GM12878 (cell line): ENCODE measurements around the gene CHID1. TPM values are rescaled to one million over a fixed set of nuclear protein-coding genes. Genes with fewer than 3 reads are reported as not detected.

ENCODE experiments used
- BHLHE40 ChIP-seq, 2 experiments: fragments of 450-650 bp in 1 of 2; IDR thresholded peaks; 2 replicates each; pipeline ENCODE4 v1.6.1; 2011 to 2017; ENCODE audit warnings: low read depth in 2 of 2, borderline replicate concordance in 1 of 2, improper control_type of control experiment in 1 of 2, low read length in 1 of 2, mild to moderate bottlenecking in 1 of 2
- CREM ChIP-seq: IDR thresholded peaks from 2 replicates; pipeline ENCODE4 v1.6.1; 2014; ENCODE audit warnings: antibody characterized with exemption, low read depth
- MXI1 ChIP-seq: fragments of 150-350 bp; IDR thresholded peaks from 2 replicates; pipeline ENCODE4 v1.6.1; 2011; ENCODE audit warnings: low read depth, mild to moderate bottlenecking, inconsistent platforms, low read length, improper control_type of control experiment
- PAX5 ChIP-seq: IDR thresholded peaks from 2 replicates; pipeline ENCODE4 v1.6.1; 2011; ENCODE audit warnings: low read depth, low read length, borderline replicate concordance
- RB1 ChIP-seq: fragments of 450-650 bp; formaldehyde crosslinking; IDR thresholded peaks from 2 replicates; pipeline ENCODE4 v1.6.1; 2017; ENCODE audit warnings: mild to moderate bottlenecking, borderline replicate concordance
- RCOR1 ChIP-seq: conservative IDR thresholded peaks from 2 replicates; pipeline ENCODE4 v1.6.1; 2012; ENCODE audit warnings: low read depth, low read length, improper control_type of control experiment
- SIX5 ChIP-seq: IDR thresholded peaks from 2 replicates; pipeline ENCODE4 v1.6.1; 2011; ENCODE audit warnings: mild to moderate bottlenecking, low read depth, low read length, moderate library complexity; ENCODE audit not compliant: severe bottlenecking
- STAT1 ChIP-seq: fragments of 450-650 bp; conservative IDR thresholded peaks from 2 replicates; pipeline ENCODE4 v1.6.1; 2014; ENCODE audit warnings: antibody characterized with exemption, mild to moderate bottlenecking
- TAF1 ChIP-seq: IDR thresholded peaks from 2 replicates; pipeline ENCODE4 v1.6.1; 2011; ENCODE audit warnings: mild to moderate bottlenecking, low read depth, low read length, borderline replicate concordance
- YBX1 ChIP-seq: fragments of 450-650 bp; IDR thresholded peaks from 2 replicates; pipeline ENCODE4 v1.6.1; 2016; ENCODE audit warnings: antibody characterized with exemption
- ZNF207 ChIP-seq: fragments of 450-650 bp; IDR thresholded peaks from 2 replicates; pipeline ENCODE4 v1.6.1; 2014; ENCODE audit warnings: antibody characterized with exemption, mild to moderate bottlenecking, borderline replicate concordance
- ZNF622 ChIP-seq: fragments of 450-650 bp; IDR thresholded peaks from 2 replicates; pipeline ENCODE4 v1.6.1; 2017; ENCODE audit warnings: mild to moderate bottlenecking, inconsistent platforms
- ZZZ3 ChIP-seq: IDR thresholded peaks from 2 replicates; pipeline ENCODE4 v1.6.1; 2011; ENCODE audit warnings: low read depth; ENCODE audit not compliant: control insufficient read depth, insufficient read length
- polyA plus RNA-seq, 11 experiments: library from polyadenylated mRNA; depleted of rRNA in 4 of 11; unstranded in 6 of 11; stranded (reverse) in 5 of 11; fragments of >200 nt; fragmentation: Nextera tagmentation in 4 of 11; fragmentation: Illumina TruSeq in 1 of 11; extraction: Ambion mirVana in 4 of 11; extraction: Trizol in 1 of 11; gene quantifications; 1 replicate in 1 of 11; 2 replicates in 10 of 11; pipeline versions ENCODE4 v1.2.1 to v1.2.3, GENCODE V29; 2011 to 2016; ENCODE audit warnings: inconsistent platforms in 2 of 11, missing spikeins in 2 of 11, low read depth in 1 of 11
- total RNA-seq, 4 experiments: library from RNA; depleted of rRNA in 3 of 4; stranded (reverse); fragments of >200 nt in 3 of 4; fragmentation: Illumina TruSeq in 1 of 4; extraction: Trizol in 1 of 4; gene quantifications; 2 replicates each; pipeline versions ENCODE4 v1.2.1 to v1.2.3, GENCODE V29; 2013 to 2021
- TF ChIP-seq, protein P1 (sequence below): IDR thresholded peaks from 2 replicates; pipeline ENCODE4 v1.6.1; 2012; ENCODE audit warnings: improper control_type of control experiment, low read depth, low read length; ENCODE audit not compliant: insufficient replicate concordance
- TF ChIP-seq, protein P2 (sequence below): fragments of 450-650 bp; IDR thresholded peaks from 2 replicates; pipeline ENCODE4 v1.6.1; 2017; ENCODE audit warnings: mild to moderate bottlenecking, moderate library complexity
- TF ChIP-seq, protein P3 (sequence below): fragments of 450-650 bp; formaldehyde crosslinking; IDR thresholded peaks from 2 replicates; pipeline ENCODE4 v1.5.0; 2022; ENCODE audit warnings: mild to moderate bottlenecking, missing genetic modification characterization

Gene CHID1
- total and polyA plus RNA-seq, 10 of the 15 experiments (the other 5 are each of a cell fraction or from before 2014, with no cell fraction given) = 4.8 to 75.2 (median 30.1) TPM

DNA sequence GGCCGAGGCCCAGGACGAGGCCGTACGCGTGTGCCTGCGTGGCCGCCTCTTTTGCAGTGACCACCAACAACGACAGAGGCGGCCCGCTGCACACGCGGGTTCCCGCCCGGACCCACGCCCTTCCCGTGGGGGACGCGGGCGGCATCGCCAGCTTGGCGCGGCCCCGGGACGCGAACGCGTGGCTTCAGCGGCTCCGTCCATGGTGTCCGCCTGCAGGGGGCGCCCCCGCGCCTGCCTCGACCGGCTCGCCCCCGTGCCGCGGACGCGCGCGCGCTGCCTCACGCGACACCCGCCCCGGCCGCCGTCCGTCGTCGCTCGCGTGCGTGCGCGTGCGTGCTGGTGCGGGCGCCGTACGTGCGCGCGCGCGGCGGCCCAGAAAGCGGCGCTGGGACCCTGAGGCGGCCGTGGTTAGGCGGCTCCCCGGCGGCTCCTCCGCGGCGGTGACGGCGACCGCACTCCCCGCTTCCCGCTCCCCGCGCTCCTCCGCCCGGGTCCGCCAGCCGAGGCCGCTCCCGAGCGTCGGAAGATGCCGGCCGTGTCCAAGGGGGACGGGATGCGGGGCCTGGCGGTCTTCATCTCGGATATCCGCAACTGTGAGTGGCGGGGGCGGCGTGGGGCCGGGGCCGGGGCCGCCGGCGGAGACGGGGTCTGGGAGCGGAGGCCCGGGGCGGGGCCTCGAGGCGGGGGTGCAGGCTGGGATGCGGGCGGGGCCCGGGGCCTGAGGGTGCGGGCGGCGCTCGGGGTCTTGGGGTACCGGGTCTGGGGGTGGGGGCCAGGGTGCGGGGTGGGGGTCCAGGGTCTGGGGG, 15.1 kb upstream of the CHID1 start, which contains the start of gene AP2A2 (continued):
- TF ChIP-seq, protein P1, sequence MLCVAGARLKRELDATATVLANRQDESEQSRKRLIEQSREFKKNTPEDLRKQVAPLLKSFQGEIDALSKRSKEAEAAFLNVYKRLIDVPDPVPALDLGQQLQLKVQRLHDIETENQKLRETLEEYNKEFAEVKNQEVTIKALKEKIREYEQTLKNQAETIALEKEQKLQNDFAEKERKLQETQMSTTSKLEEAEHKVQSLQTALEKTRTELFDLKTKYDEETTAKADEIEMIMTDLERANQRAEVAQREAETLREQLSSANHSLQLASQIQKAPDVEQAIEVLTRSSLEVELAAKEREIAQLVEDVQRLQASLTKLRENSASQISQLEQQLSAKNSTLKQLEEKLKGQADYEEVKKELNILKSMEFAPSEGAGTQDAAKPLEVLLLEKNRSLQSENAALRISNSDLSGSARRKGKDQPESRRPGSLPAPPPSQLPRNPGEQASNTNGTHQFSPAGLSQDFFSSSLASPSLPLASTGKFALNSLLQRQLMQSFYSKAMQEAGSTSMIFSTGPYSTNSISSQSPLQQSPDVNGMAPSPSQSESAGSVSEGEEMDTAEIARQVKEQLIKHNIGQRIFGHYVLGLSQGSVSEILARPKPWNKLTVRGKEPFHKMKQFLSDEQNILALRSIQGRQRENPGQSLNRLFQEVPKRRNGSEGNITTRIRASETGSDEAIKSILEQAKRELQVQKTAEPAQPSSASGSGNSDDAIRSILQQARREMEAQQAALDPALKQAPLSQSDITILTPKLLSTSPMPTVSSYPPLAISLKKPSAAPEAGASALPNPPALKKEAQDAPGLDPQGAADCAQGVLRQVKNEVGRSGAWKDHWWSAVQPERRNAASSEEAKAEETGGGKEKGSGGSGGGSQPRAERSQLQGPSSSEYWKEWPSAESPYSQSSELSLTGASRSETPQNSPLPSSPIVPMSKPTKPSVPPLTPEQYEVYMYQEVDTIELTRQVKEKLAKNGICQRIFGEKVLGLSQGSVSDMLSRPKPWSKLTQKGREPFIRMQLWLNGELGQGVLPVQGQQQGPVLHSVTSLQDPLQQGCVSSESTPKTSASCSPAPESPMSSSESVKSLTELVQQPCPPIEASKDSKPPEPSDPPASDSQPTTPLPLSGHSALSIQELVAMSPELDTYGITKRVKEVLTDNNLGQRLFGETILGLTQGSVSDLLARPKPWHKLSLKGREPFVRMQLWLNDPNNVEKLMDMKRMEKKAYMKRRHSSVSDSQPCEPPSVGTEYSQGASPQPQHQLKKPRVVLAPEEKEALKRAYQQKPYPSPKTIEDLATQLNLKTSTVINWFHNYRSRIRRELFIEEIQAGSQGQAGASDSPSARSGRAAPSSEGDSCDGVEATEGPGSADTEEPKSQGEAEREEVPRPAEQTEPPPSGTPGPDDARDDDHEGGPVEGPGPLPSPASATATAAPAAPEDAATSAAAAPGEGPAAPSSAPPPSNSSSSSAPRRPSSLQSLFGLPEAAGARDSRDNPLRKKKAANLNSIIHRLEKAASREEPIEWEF = no peak
- TF ChIP-seq MXI1 (no peak), RB1 (peak; percentile 89; the same call in 1 of the 2 replicates), CREM (peak; percentile 11; the same call in 1 of the 2 replicates), RCOR1 (peak; percentile 88; the same call in 1 of the 2 replicates), YBX1 (no peak), ZNF622 (no peak), ZZZ3 (no peak), SIX5 (no peak), TAF1 (peak; percentile 64; the same call in 1 of the 2 replicates), STAT1 (0 out of 2 replicates have a peak, but pooled peaks have one; percentile 73), PAX5 (peak; percentile 28; the same call in 1 of the 2 replicates), ZNF207 (0 out of 2 replicates have a peak, but pooled peaks have one; percentile 62), BHLHE40 (IDR thresholded peaks at IDR 0.05; ENCODE audit: borderline replicate concordance in 1 of 2, low read depth in 2 of 2, low read length in 1 of 2) (peak; percentile 96 to 100)
- TF ChIP-seq, protein P2, sequence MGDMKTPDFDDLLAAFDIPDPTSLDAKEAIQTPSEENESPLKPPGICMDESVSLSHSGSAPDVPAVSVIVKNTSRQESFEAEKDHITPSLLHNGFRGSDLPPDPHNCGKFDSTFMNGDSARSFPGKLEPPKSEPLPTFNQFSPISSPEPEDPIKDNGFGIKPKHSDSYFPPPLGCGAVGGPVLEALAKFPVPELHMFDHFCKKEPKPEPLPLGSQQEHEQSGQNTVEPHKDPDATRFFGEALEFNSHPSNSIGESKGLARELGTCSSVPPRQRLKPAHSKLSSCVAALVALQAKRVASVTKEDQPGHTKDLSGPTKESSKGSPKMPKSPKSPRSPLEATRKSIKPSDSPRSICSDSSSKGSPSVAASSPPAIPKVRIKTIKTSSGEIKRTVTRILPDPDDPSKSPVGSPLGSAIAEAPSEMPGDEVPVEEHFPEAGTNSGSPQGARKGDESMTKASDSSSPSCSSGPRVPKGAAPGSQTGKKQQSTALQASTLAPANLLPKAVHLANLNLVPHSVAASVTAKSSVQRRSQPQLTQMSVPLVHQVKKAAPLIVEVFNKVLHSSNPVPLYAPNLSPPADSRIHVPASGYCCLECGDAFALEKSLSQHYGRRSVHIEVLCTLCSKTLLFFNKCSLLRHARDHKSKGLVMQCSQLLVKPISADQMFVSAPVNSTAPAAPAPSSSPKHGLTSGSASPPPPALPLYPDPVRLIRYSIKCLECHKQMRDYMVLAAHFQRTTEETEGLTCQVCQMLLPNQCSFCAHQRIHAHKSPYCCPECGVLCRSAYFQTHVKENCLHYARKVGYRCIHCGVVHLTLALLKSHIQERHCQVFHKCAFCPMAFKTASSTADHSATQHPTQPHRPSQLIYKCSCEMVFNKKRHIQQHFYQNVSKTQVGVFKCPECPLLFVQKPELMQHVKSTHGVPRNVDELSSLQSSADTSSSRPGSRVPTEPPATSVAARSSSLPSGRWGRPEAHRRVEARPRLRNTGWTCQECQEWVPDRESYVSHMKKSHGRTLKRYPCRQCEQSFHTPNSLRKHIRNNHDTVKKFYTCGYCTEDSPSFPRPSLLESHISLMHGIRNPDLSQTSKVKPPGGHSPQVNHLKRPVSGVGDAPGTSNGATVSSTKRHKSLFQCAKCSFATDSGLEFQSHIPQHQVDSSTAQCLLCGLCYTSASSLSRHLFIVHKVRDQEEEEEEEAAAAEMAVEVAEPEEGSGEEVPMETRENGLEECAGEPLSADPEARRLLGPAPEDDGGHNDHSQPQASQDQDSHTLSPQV = 0 out of 2 replicates have a peak, but pooled peaks have one; percentile 38
- TF ChIP-seq, protein P3, sequence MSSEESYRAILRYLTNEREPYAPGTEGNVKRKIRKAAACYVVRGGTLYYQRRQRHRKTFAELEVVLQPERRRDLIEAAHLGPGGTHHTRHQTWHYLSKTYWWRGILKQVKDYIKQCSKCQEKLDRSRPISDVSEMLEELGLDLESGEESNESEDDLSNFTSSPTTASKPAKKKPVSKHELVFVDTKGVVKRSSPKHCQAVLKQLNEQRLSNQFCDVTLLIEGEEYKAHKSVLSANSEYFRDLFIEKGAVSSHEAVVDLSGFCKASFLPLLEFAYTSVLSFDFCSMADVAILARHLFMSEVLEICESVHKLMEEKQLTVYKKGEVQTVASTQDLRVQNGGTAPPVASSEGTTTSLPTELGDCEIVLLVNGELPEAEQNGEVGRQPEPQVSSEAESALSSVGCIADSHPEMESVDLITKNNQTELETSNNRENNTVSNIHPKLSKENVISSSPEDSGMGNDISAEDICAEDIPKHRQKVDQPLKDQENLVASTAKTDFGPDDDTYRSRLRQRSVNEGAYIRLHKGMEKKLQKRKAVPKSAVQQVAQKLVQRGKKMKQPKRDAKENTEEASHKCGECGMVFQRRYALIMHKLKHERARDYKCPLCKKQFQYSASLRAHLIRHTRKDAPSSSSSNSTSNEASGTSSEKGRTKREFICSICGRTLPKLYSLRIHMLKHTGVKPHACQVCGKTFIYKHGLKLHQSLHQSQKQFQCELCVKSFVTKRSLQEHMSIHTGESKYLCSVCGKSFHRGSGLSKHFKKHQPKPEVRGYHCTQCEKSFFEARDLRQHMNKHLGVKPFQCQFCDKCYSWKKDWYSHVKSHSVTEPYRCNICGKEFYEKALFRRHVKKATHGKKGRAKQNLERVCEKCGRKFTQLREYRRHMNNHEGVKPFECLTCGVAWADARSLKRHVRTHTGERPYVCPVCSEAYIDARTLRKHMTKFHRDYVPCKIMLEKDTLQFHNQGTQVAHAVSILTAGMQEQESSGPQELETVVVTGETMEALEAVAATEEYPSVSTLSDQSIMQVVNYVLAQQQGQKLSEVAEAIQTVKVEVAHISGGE (CRISPR knock-in tag) = no peak
